SH-SY5Y (cell line): ENCODE measurements around the gene SMIM32.

Source experiments
- GATA2 ChIP-seq: IDR thresholded peaks from 2 replicates; pipeline ENCODE4 v1.6.1; 2011; ENCODE audit warnings: mild to moderate bottlenecking, low read depth, low read length
- GATA3 ChIP-seq: IDR thresholded peaks from 2 replicates; pipeline ENCODE4 v1.6.1; 2011; ENCODE audit warnings: low read depth, mild to moderate bottlenecking, low read length, moderate library complexity

- TF ChIP-seq GATA2 (no peak), GATA3 (no peak)
Measured at GRCh38 chr5:136164226-136164625, 28.7 kb downstream of the SMIM32 start.
